ENCODE data around the gene ZNF860. TPM values are rescaled to one million over a fixed set of nuclear protein-coding genes. Genes with fewer than 3 reads are reported as not detected.

The ZNF860 gene
- total RNA-seq (under 1 TPM in 8 of 10 donors, not detected in 2; 0.07 to 0.28 (median 0.22) TPM), polyA plus RNA-seq (under 1 TPM; 0.06 to 0.15 TPM)
- long read RNA-seq, donor 1 = 0 reads
- long read RNA-seq, donor 2 = 0 reads
- long read RNA-seq, donor 3 = 0 reads

DNA sequence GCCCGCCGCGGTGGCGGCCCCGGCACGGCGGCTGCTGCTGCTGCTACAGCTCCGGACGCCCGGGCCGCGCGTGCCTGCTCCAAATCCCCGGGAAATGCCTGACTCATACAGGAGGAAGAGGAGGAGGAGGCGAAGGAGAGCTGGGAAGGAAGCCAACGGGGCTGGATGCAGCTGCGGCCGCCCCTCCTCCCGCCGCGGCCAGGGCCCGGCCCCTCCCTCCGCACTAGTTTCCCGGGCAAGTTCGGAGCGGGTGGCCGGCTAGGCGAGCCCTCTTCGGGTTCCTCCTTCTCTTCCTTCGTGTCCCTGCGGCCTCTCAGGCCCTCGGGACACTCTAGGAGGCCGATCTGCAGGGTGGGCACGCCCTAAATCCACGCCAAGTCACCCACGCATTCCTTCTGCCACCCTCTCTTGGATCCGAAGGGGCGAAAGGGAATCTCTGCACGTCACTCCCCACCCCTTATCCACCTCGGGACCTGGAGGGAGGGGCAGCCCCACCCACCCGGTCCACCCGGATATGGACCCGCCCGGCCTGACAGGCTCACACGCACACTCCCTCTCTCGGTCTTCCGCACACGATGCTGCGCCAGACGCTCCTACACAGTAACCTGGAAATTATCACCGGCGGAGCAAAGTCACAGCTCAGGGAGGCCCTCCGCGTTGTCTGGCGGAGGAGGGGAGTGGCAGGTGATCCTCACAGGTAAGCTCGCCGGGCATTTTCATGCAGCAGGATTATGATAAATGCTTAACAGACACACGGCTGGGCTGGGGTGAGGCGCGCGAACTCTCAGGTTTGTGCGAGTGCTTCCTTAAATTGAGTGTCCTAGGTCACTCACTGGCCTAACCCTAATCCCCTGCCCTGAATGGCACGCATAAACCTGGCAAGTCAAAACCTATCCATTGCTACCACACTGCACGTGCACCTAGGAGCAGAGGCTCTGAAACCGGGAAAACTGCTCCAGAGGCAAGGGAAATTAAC, at the start of gene ZNF860, which contains the start of gene OSBPL10:
ZNF860 (plus strand) TSS at position 545 of the 976 bp plus-strand sequence. CDS start 7,330 bp downstream, outside the sequence.
OSBPL10 (minus strand) TSS at position 57 of the 976 bp plus-strand sequence. CDS start 83 bp downstream, outside the sequence.
- peak; percentile 91 to 95 for DNase-seq
- peak within 1 kb of the TSS; percentile 58 to 79 (median 72) for H3K4me3 ChIP-seq
- peaks cover 6 to 32% (median 20%) of the 10 kb centered on the region in 9 donors for H3K4me1 ChIP-seq
- H3K36me3 ChIP-seq = no peaks in the 10 kb centered on the region
- H3K27ac ChIP-seq = peak within 1 kb of the TSS; percentile 64 to 89 (median 82)
- intact Hi-C loops (cut with DNase I) = no loop called here
- TF ChIP-seq, protein P1, sequence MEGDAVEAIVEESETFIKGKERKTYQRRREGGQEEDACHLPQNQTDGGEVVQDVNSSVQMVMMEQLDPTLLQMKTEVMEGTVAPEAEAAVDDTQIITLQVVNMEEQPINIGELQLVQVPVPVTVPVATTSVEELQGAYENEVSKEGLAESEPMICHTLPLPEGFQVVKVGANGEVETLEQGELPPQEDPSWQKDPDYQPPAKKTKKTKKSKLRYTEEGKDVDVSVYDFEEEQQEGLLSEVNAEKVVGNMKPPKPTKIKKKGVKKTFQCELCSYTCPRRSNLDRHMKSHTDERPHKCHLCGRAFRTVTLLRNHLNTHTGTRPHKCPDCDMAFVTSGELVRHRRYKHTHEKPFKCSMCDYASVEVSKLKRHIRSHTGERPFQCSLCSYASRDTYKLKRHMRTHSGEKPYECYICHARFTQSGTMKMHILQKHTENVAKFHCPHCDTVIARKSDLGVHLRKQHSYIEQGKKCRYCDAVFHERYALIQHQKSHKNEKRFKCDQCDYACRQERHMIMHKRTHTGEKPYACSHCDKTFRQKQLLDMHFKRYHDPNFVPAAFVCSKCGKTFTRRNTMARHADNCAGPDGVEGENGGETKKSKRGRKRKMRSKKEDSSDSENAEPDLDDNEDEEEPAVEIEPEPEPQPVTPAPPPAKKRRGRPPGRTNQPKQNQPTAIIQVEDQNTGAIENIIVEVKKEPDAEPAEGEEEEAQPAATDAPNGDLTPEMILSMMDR (IDR thresholded peaks at IDR 0.05) = peak in 1 of 9 donors; percentile 11
- peaks cover 0 to 45% (median 0%) of the 10 kb centered on the region in 7 donors for H3K27me3 ChIP-seq
- ATAC-seq = peak; percentile 94 to 97 (median 96)
- 7 to 8% methylated on average over 57 to 65 of the region's 65 CpGs for WGBS, 2 donors
- H3K9me3 ChIP-seq = peaks cover 0 to under 1% (median 0%) of the 10 kb centered on the region in 11 donors

DNA sequence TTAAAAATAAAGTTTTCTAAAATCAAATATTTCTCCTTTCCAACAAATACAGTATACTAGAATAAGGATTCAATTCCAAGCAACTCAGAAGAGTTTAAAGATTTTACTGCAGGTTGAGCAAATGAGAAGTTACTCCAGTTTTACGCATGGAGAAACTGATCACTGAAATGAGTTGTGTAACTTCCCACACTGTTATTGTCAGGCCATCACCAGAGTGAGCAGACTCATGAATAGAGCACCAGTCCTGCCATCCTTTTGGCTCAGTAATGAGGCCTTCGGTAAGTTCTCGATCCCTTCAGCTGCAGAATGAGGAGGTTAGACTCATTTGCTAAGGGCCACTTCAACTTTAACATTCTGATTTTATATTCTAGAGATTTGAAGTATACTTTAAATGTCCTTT, 48.6 kb upstream of the ZNF860 start:
- Histone ChIP-seq H3K27me3 (no peaks in the 10 kb centered on the region), H3K9me3 (no peaks in the 10 kb centered on the region), H3K4me3 (no peak overlapping the region), H3K36me3 (no peaks in the 10 kb centered on the region), H3K27ac (no peak overlapping the region), H3K4me1 (peaks cover 0 to 20% (median 0%) of the 10 kb centered on the region in 9 donors)
- ATAC-seq (no peak), DNase-seq (no peak)
- intact Hi-C loops (cut with DNase I) = no loop called here
- TF ChIP-seq, protein P1 (IDR thresholded peaks at IDR 0.05) = no peak
- 97 to 98% methylated on average over 3 of the region's 3 CpGs for WGBS, 2 donors

DNA sequence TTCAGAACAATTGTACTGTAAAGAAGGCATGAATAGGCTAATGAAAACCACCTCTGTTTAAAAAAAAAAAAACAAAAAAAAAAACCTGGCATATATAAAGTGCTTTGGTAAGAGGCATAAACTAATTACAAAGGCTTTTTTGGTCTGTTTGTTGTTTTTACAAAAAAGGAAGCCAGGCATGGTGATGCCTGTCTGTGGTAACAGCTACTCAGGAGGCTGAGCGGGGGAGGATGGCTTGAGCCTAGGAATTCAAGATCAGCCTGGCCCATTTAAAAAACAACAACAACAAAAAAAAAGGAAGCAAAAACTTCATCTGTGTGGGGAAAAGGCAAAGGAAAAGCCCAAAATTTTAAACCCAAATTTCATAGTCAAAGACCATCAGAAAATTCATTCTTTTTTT, 47.5 kb upstream of the ZNF860 start:
- no peak for DNase-seq
- 90 to 92% methylated on average over 1 of the region's 1 CpG for WGBS, 2 donors
- H3K27me3 ChIP-seq = no peaks in the 10 kb centered on the region
- ATAC-seq = no peak
- H3K27ac ChIP-seq = no peak overlapping the region
- H3K4me1 ChIP-seq = peaks cover 0 to 20% (median 0%) of the 10 kb centered on the region in 9 donors
- H3K36me3 ChIP-seq = no peaks in the 10 kb centered on the region
- TF ChIP-seq, protein P1 (IDR thresholded peaks at IDR 0.05) = no peak
- H3K4me3 ChIP-seq = no peak overlapping the region
- no peaks in the 10 kb centered on the region for H3K9me3 ChIP-seq
- intact Hi-C loops (cut with DNase I) = no loop called here

DNA sequence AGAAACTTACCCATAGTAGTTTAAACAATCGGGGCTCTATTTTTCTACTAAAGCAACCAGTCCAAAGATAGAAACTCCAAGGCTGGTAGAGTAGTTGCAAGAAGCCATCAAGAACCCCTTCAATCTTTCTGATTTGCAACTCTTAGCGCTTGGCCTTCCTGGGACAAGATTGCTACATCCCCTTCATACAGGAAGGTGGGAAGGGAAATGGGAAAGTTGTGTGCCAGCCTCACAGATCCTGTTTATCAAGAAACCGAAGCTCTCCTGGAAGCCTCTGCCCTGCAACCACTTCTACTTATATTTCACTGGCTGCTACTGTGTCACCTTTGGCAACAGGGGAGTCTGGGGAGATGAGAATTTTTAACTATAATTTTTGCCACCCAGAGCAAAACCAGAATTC, 46.7 kb upstream of the ZNF860 start:
- intact Hi-C loops (cut with DNase I) = no loop called here
- Histone ChIP-seq H3K27me3 (no peaks in the 10 kb centered on the region), H3K4me1 (peaks cover 0 to 20% (median 0%) of the 10 kb centered on the region in 9 donors), H3K36me3 (no peaks in the 10 kb centered on the region), H3K27ac (no peak overlapping the region), H3K9me3 (no peaks in the 10 kb centered on the region), H3K4me3 (no peak overlapping the region)
- WGBS, 2 donors = 55 to 58% methylated on average over 3 of the region's 3 CpGs
- ATAC-seq (no peak), DNase-seq (no peak)
- TF ChIP-seq, protein P1 (IDR thresholded peaks at IDR 0.05) = no peak
